Fibroblast of upper back skin (primary cell): ENCODE measurements around the gene PCNX3.
"Not testable (repeated sequence)": the region's sequence is repeated elsewhere in the genome, so short reads cannot be mapped to it uniquely, and the experiment has no call there.

Source experiments
- DNase-seq: peaks from one replicate; pipeline ENCODE4 v3.0.0-alpha.2; 2013

Gene PCNX3

DNA sequence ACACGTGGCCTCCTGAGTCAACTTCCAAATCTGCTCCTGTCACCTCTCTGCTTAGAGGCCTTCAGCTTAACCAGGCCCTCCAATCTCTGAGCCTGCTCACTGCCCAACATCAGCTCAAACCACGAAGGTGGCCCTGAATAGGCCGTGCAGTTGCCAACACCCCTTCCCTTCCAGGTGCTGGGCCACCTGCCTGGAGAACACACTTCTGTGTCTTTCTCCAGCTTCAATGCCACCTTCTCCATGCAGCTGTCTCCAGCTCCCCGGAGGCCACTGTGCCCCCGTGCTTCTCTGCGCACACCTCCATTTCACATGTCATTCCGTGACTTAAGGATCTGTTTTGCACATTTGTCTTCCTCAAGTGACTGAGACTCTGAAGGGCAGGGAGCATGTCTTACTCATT, 41.9 kb downstream of the PCNX3 start:
- DNase-seq = no peak

DNA sequence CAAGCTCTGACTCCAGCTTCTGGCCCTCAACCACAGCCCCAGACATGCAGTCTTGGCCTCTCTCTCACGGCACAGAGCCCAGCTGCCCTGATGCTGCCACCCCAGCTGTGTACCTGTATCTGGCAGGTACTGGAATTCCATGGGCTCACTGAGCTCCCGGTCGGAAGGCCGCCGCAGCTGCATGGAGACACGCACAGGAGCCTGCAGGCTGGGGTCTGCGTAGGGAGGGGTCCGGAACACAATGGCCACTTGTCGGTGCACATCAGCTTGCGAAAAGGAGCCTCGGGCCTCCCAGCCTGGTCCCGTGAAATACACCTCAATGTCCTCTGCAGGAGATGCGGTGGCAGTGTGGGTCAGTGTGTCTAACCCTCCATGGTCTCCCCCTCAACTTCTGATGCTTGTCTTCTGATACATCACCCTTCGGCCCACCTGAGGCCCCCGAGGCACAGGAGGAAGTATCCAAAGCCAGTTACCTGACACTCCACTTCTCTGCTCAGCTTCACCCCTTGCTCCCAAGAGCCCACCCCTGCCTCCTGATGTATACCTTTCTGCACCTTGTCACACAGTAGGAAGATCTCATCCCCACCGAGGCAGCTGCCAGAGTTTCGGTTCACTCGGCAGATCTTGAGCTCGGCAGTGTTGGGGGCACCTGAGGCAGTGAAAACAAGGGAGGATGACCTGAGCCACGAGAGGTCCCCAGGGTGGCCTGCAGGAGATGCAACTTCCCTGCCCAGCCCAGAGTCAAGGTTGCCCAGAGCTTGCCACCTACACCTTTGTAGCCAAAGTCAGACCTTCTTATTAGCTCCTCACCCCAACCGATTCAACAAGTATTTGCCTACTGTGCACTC, 42.8 kb downstream of the PCNX3 start:
- DNase-seq = no peak

DNA sequence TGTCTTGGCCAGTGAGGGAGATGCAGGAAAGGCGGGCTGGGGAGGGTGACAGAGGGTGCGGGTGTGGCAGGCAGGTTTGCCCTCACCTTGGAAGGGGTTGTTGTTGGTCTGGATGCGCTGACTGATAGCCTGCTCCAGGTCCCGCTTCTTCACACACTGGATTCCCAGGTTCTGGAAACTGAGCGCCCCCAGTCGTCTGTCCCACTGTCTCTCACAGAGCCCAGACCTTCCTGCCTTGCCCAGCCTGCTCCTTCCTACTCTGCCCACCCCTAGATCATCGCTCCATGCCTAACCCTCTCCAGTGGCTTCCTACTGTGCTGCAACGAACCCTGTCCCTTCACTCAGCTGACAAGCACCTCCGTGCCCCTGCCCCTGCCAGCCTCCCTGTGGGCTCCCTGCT, 44.5 kb downstream of the PCNX3 start:
- DNase-seq = no peak

DNA sequence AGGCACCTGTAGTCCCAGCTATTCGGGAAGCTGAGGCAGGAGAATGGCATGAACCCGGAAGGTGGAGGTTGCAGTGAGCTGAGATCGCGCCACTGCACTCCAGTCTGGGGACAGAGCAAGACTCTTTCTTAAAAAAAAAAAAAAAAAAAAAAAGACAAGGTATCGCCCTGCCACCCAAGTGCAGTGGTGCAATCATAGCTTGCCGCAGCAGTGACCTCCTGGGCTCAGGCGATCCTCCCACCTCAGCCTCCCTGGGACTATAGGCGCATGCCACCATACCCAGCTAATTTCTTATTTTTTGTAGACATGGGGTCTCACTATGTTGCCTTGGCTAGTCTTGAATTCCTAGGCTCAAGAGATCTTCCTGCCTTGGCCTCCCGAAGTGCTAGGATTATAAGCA, 45.3 kb downstream of the PCNX3 start:
- not testable (repeated sequence) for DNase-seq

DNA sequence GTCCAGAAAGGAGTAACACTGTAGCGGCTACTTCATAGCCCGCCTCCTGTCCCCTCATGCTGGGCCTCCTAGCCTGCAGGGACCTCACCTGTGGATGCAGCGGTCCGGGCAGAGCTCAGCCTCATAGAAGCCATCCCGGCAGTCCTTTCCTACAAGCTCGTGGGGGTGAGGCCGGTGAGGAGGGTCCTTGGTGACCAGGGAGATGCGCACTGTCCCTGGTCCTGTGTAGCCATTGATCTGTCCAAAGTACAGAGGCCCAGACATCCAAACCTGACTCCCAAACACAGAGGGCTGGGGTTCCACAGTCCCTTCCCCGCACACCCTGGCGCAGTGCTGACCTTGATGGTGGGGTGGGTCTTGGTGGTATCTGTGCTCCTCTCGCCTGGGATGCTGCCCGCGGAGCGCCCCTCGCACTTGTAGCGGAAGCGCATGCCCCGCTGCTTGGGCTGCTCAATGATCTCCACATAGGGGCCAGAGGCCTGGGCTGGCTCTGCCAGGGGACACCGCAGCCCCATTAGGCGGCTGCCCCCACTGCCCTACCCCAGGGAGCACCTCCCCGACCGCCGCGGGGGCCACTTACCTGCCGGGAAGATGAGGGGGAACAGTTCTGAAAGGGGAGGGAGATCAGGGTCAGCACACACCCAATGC, 46.1 kb downstream of the PCNX3 start:
- no peak for DNase-seq

DNA sequence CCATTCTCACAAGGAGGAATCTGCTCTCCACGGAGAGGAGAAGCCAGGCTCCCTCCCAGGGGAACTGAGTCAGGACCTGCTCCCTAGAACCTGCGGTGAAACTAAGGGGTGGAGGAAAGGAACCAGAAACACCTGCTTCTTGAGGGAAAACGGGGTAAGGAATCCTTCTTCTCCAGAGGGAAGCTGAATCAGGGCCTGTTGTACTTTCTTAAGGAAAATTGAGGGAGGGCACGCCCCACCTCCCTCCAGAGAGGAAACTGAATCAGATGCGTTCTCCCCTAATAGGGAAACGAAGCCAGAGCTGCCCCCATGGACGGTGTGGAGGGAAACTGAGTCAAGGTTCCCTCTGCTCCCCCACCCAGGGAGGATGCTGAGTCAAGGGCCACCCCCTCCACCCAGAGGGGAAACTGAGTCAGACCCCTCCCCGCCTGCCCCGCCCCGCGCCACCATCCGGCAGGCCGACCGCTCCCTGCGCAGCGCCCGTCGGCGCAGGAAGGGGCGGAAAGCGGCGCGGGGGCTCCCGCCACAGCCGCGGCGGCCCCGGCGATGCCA, 46.7 kb downstream of the PCNX3 start:
- peak; percentile 10 for DNase-seq

DNA sequence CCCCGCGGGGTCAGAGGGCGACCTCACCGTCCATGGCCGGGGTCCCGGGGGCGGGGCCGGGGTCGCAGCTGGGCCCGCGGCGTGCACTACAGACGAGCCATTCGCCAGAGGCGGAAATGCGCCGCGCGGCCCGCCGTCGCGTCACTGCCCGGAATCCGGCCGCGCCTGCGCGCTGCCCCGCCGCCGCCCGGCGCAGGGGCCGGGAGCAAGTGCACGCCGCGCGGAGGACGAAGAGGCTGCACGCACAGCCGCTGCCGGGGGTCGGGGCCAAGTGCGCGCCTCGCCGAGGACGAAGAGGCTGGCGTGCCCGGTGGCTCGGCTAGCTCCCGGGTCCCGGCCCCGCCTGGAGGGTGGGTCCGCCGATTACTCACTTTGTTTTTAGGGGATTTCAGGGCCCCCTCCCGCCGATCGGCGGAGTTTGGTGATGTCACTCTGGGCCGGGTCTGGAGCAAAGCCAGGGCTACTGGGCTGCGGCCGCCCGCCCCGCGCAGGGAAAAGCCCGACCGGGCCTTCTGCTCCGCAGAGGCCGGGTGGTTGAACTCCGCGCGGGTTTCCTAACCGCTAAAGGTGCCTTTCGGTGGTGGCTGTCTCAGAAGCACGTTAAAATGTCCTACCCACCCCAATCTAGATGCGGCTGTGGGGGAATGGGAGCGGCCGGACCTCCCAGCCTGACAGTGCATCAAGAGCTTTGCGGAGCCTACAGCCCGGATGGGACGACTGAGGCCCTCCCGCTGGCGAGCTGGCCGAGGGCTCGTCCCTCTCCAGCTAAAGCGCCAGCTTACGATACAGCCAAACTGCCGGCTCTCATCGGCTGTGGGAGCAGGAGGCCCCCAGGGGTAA, 47.4 kb downstream of the PCNX3 start, which contains the start of gene RELA:
TSS of gene RELA (minus strand) at position 118 of the 840 bp plus-strand sequence. CDS start at position 34, 84 bp downstream.
- DNase-seq = peak; percentile 96

DNA sequence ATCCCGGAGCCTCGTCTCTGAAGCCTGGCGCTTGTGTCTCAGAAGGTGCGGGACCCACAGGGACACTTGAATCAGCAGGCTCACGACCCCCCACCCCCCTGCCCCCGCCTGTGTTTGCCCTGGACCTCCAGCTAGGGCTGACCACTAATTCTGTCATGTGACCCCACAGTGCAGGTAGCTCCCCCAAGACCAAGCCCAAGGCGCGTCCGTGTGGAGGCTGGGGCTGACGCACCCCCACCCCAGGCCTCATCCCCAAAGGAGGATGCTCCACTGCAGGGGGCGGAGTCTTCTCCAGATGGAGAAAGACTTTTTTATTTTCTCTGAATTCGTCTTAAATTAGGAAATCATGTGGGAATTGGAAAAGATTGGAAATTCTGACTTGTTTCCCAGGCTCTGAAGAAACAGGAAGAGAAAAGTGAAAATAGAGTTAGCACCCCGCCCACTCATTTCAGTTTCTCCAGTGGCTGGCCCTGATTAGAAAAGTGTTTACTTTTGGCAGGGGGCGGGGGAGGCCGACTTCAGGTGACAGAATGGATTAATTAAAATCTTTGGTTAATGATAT, 48.1 kb downstream of the PCNX3 start:
- DNase-seq = peak; percentile 64

DNA sequence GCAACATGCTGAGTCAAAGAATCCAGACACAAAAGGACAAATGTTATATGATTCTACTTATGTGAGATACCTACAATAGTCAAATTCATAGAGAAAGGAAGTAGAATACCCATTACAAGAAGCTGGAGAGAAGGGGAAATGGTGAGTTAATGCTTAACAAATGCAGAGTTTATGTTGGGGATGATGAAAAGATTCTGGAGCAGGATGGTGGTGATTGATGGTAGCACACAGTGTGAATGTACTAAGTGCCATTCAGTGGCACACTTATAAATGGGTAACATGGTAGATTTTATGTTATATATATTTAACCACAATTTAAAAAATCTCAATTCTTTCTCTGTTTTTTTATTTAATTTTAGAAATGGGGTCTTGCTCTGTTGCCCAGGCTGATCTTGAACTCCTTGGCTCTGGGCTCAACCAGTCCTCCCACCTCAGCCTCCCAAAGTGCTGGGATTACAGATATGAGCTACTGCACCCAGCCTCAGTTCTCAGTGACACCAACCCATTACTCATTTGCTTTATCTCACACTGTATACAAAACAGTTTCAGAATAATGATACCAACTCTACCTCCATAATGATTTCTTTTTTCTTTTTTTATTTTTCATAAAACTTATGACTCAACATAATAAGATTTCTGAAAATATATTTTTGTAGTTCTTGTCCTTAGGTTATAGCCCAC, 56.7 kb downstream of the PCNX3 start:
- no peak for DNase-seq

DNA sequence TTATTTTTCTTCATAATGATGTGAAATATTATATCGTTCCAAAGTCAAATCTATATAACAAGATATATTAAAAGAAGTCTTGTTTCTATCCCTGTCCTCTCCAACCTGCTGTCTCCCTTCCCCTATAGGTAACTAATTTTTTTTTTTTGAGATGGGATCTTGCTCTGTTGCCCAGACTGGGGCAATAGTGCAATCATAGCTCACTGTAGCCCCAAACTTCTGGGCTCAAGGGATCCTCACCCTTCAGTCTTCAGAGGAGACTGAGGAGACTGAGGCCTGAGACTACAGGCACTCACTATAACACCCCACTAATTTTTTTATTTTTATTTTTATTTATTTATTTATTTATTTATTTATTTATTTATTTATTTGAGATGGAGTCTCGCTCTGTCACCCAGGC, 57.4 kb downstream of the PCNX3 start:
- DNase-seq = no peak

DNA sequence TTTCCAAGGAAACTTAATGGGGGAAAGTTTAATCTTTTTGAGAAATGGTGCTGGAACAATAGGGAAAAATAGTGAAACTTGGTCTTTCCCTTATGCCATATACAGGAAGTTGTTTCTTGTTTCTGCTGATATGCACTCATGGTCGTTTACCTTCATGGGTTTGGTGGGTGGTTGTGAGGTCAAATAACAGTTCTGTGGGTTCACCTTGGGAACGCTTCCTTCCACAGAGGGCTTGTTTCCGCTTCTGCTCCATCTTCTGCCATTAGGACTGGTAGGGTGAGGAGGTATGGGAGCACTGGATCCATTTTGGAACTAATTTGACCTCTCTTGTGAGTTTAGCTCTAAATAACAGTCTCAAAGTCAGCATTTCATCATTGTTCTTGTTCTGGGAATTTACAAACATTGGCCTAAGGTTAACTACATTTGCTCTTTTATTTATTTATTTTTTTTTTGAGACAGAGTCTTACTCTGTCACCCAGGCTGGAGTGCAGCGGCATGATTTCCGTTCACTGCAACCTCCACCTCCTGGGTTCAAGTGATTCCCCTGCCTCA, 64.7 kb downstream of the PCNX3 start:
- no peak for DNase-seq

DNA sequence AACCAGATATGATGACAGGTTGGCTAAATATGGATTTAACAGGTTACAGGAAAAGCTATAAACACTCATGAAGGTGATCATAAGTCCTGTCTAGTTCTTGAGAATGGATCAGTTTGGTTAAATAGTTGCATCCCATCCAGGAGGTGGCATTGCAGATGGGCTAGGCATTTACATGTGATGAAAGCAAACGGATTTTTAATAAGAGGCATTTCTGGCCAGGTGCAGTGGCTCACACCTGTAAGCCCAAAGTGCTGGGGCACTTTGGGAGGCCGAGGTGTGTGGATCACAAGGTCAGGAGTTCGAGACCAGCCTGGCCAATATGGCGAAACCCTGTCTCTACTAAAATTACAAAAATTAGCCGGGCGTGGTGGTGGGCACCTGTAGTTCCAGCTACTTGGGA, 67.9 kb downstream of the PCNX3 start:
- DNase-seq = not testable (repeated sequence)

DNA sequence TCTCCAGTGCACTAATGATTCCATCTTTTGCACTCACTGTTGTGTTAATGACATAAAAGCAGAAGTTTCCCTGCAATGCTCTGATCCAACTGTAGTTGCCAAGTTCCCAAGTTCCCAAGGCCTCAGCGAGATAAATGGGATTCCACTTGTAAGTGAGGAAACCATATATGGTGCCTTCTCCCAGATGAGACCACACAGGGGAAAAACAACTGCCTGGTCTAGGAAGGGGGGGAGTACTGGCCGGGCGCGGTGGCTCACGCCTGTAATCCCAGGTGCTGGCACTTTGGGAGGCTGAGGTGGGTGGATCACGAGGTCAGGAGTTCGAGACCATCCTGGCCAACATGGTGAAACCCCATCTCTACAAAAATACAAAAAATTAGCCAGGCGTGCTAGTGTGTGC, 70.4 kb downstream of the PCNX3 start:
- no peak for DNase-seq
